Activated naive CD8-positive, alpha-beta T cell (primary cell): ENCODE measurements around the gene ESYT3.

Experiments used
- H3K27ac Mint-ChIP-seq: one replicate; pipeline ENCODE4 v1.8.0; 2021; ENCODE audit warnings: mixed read lengths
- H3K27me3 Mint-ChIP-seq: one replicate; pipeline ENCODE4 v1.8.0; 2021; ENCODE audit warnings: mixed read lengths
- H3K36me3 Mint-ChIP-seq: one replicate; pipeline ENCODE4 v1.8.0; 2021; ENCODE audit warnings: mixed read lengths
- H3K4me1 Mint-ChIP-seq: one replicate; pipeline ENCODE4 v1.8.0; 2021; ENCODE audit warnings: low read depth, mixed read lengths
- H3K4me3 Mint-ChIP-seq: one replicate; pipeline ENCODE4 v1.8.0; 2021; ENCODE audit warnings: mild to moderate bottlenecking, mixed read lengths
- H3K9me3 Mint-ChIP-seq: one replicate; pipeline ENCODE4 v1.8.0; 2021; ENCODE audit warnings: low read depth, mixed read lengths

ESYT3 gene, protein sequence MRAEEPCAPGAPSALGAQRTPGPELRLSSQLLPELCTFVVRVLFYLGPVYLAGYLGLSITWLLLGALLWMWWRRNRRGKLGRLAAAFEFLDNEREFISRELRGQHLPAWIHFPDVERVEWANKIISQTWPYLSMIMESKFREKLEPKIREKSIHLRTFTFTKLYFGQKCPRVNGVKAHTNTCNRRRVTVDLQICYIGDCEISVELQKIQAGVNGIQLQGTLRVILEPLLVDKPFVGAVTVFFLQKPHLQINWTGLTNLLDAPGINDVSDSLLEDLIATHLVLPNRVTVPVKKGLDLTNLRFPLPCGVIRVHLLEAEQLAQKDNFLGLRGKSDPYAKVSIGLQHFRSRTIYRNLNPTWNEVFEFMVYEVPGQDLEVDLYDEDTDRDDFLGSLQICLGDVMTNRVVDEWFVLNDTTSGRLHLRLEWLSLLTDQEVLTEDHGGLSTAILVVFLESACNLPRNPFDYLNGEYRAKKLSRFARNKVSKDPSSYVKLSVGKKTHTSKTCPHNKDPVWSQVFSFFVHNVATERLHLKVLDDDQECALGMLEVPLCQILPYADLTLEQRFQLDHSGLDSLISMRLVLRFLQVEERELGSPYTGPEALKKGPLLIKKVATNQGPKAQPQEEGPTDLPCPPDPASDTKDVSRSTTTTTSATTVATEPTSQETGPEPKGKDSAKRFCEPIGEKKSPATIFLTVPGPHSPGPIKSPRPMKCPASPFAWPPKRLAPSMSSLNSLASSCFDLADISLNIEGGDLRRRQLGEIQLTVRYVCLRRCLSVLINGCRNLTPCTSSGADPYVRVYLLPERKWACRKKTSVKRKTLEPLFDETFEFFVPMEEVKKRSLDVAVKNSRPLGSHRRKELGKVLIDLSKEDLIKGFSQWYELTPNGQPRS

DNA sequence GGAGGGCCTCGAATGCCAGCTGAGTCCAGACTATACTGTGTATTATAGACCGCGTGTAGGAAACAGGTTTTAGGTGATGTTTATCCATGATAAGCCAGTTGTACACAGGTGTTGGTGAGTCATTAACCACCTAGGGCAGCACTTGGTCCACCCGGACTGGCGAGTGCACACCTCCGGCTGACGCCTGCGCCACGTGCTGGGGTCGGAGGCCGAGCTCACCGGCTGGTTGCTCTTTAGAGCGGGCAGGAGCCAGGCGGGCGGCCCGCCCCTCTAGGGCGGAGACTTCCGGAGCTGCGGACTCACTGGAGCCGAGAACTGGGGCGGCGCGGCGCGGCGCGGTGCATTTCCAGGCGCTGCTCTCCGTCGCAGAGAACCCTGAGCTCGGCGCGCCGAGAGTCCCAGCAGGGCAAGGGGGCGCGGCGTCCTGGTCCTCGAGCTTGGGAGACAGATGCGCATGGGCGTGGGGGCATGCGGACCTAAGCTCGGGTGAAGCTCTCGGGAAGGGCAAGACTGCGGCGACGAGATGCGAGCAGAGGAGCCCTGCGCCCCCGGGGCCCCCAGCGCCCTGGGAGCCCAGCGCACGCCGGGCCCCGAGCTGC lies at the start of gene ESYT3:
Gene ESYT3 (plus strand): TSS at position 341 of the 599 bp plus-strand sequence. CDS start 183 bp downstream, at position 524.
- Mint-ChIP-seq H3K4me3 (peak within 1 kb of the TSS; percentile 70), H3K36me3 (no peaks in the 10 kb centered on the region), H3K27me3 (peaks cover 8% of the 10 kb centered on the region), H3K4me1 (peaks cover 12% of the 10 kb centered on the region), H3K9me3 (no peaks in the 10 kb centered on the region), H3K27ac (no peak within 1 kb of the TSS)

DNA sequence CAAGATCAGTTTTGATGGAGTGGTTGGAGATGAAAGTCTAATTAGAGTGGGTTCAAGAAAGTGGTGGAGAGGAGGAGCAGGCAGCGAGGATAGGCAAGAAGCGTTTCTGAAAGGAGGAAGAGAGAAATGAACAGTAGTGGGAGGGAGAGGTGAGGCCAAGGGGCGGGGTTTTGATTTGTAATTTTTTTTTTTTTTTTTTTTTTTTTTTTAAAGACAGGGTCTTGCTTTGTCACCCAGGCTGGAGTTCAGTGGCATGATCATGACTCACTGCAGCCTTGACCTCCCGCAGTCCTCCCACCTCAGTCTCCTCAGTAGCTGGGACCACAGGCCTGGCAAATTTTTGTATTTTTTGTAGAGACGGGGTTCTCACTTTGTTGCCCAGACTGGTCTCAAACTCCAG lies 49.4 kb upstream of the ESYT3 start:
- Mint-ChIP-seq H3K9me3 (no peaks in the 10 kb centered on the region), H3K4me3 (no peak overlapping the region), H3K36me3 (no peaks in the 10 kb centered on the region), H3K4me1 (no peaks in the 10 kb centered on the region), H3K27ac (no peak overlapping the region), H3K27me3 (no peaks in the 10 kb centered on the region)

DNA sequence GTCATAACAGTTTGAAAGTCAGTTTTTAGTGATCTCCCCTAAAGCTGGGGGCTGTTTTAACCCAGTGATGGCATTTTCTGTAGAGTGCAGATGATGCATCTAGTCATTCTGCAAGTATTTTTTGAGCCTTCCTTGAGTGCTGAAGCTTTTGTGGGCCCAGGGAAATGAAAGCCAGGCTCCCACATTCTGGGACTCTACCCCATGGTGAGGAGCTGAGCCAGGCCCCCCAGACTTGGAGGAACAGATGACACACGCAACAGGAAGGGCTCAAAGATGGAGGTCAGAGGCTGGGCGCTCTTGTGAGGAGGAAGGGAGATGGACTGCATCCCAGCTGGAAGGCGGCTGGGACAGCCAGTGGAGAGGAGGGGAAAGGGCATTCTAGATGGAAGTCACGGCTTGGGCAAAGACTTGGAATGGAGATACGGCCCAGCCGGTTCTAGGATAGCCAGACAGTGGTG lies 45.2 kb upstream of the ESYT3 start:
- H3K9me3 Mint-ChIP-seq = no peaks in the 10 kb centered on the region
- H3K4me3 Mint-ChIP-seq = no peak overlapping the region
- no peaks in the 10 kb centered on the region for H3K27me3 Mint-ChIP-seq
- no peaks in the 10 kb centered on the region for H3K4me1 Mint-ChIP-seq
- no peak overlapping the region for H3K27ac Mint-ChIP-seq
- no peaks in the 10 kb centered on the region for H3K36me3 Mint-ChIP-seq

DNA sequence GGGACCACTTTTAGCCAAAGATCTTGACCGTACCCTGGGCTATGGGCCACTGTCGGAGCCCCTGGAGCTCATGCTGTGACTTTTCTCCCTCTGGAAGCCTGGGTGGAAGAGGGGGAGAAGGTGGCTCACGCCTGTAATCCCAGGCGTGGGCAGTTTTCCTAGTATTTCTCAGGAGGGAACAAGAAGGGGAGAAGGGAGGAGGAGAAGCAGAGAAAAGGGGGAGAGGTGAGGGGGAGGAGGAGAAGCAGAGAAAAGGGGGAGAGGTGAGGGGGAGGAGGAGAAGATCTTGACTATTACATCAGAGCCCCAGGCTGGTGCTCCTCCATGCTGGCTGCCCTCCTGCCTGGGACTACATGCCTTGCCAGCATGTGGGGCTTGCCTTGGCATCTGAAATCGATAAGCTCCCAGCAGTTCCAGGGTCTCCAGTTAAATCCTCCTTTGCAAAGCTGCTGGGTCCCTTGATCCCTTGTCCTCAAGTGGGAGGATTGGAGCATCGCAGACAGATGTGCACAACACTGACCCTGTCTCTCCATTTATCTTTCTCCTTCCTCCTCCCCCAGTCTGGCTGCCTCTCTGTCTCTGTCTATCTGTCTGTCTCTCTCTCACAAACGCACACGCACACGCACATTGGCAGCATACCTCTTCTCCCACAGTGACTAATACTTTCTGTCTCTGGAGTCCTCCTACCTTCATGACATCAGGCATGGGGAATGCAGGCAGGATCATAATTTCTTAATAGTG lies 44.4 kb upstream of the ESYT3 start:
- no peak overlapping the region for H3K4me3 Mint-ChIP-seq
- H3K27ac Mint-ChIP-seq = no peak overlapping the region
- no peaks in the 10 kb centered on the region for H3K9me3 Mint-ChIP-seq
- H3K36me3 Mint-ChIP-seq = no peaks in the 10 kb centered on the region
- H3K4me1 Mint-ChIP-seq = no peaks in the 10 kb centered on the region
- no peaks in the 10 kb centered on the region for H3K27me3 Mint-ChIP-seq

DNA sequence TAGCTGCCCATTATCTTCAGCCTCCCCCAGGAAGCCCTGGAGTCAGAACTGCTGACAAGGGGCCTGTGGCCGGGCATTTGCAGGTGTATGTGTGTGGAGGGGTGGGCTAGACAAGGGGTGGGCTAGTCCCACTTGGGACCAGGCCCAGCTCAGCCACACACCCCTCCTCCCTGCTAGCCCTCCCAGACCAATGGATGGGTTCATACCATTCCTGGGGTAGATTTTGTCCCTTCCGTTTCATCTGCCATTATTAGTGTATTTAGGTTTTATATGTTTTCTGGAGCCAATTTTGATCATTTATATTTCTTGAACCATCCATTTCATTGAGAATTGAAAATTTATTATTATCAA lies 43.9 kb upstream of the ESYT3 start:
- no peaks in the 10 kb centered on the region for H3K36me3 Mint-ChIP-seq
- H3K9me3 Mint-ChIP-seq = no peaks in the 10 kb centered on the region
- H3K4me3 Mint-ChIP-seq = no peak overlapping the region
- H3K27me3 Mint-ChIP-seq = no peaks in the 10 kb centered on the region
- no peaks in the 10 kb centered on the region for H3K4me1 Mint-ChIP-seq
- H3K27ac Mint-ChIP-seq = no peak overlapping the region

DNA sequence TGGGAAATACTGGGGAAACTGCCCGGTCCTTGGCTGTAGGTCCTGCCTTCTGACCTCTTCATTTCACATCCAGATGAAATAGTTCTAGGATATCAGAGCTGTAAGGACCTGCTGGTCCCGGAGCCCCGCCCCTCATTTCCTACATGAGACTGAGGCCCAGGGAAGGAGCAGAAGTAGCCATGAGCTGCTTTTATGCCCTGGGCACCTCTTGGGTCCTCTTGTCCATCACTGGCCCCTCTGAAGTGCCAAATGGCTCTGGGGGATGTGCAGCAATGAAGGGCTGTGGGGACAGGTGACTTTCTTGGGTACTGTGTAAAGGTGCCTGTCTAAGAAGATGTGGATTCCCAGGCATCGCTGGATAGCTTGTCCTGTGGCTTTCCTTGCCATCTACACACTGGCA lies 40.3 kb upstream of the ESYT3 start:
- H3K27ac Mint-ChIP-seq = no peak overlapping the region
- H3K36me3 Mint-ChIP-seq = no peaks in the 10 kb centered on the region
- no peak overlapping the region for H3K4me3 Mint-ChIP-seq
- H3K4me1 Mint-ChIP-seq = no peaks in the 10 kb centered on the region
- no peaks in the 10 kb centered on the region for H3K9me3 Mint-ChIP-seq
- H3K27me3 Mint-ChIP-seq = no peaks in the 10 kb centered on the region

DNA sequence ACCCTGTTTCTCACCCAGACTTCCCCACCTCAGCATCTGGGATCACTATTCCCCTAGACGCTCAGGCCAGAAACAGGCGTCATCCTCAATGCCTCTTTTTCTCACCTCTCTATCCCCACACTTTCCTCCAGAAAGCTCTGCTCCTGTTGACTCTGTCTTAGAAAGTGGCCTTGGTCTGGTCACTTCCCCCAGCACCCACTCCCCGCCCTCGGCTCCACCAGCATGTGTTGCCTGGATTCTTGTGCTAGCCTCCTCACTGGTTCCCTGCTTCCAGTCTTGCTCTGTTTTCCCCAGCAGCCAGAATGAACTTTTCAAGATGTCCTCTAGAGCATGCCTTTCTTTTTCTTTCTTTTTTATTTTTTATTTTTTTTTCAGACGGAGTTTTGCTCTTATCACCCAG lies 39.7 kb upstream of the ESYT3 start:
- H3K36me3 Mint-ChIP-seq = no peaks in the 10 kb centered on the region
- no peak overlapping the region for H3K27ac Mint-ChIP-seq
- H3K4me3 Mint-ChIP-seq = no peak overlapping the region
- H3K4me1 Mint-ChIP-seq = no peaks in the 10 kb centered on the region
- no peaks in the 10 kb centered on the region for H3K27me3 Mint-ChIP-seq
- no peaks in the 10 kb centered on the region for H3K9me3 Mint-ChIP-seq

DNA sequence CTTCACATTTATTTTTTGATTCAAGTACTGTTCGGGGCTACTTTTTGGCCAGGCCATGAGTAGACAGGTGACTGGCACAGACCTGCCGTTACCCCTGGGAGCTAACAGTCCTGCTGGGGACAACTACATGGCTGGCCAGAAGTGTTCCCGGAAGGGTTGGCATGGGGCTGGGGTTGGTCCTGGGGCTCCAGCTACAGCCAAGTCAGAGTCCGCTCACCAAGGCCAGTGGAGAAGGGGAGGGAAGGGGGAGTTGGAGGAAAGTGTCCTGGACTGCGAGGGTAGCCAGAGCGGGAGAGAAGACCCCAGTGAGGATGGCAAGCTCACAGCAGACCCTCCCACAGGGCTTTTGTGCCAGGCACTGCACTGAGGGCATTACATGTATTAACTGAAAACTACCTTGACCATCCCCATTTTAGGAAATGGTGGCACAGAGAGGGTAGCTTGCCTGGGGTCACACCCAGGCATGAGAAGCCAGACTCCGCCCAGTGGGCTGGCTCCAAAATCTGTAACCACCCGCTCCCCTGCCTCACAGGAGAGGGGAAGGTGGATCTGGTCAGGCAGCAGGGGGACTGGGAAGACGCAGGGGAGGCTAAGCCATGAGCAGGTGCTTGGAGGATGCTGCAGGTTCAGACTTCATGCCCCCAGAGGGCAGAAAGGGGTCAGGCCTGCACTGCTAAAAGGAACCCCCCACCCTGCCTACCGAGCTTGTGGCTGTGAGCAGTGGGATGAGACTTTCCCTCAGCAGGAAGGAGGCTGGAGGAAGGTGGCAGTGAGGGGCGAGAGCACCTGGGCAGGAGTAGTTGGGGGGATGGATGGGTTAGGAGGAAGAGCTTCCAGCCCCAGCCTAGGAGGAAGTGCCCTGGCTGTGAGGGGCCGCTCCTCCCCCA lies 38.3 kb upstream of the ESYT3 start:
- H3K4me1 Mint-ChIP-seq = no peaks in the 10 kb centered on the region
- H3K9me3 Mint-ChIP-seq = no peaks in the 10 kb centered on the region
- no peaks in the 10 kb centered on the region for H3K27me3 Mint-ChIP-seq
- no peaks in the 10 kb centered on the region for H3K36me3 Mint-ChIP-seq
- no peak overlapping the region for H3K4me3 Mint-ChIP-seq
- H3K27ac Mint-ChIP-seq = no peak overlapping the region

DNA sequence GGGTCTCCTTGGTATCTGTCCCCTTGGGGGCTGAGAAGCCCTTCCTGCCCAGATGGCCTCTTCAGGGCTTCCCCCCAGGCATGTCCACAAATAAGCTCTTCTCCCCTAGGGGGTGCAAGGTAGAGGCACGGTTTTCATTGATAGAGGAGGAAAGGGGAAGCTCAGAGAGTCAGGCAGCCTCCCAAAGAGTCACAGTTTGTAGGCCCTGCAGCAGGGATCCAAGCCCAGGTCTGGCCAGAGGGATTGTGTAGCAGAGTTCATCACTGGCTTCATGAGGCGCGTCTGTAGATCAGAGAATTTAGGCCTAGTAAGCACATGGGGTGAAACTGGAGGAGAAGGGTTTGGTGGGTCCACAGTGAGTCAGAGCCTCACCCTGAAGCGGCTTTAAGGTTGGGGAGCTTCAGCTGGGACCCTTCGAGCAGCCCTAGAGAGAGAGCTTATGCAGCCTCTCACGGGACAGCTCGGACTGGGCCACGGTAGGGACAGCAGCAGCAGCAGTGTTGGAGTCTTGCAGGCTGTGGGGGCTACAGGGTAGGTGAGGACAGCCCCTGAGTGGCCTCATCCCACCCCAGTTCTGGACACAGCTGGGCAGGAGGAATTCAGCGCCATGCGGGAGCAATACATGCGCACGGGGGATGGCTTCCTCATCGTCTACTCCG lies 37.5 kb upstream of the ESYT3 start:
- Mint-ChIP-seq H3K27me3 (no peaks in the 10 kb centered on the region), H3K4me1 (no peaks in the 10 kb centered on the region), H3K36me3 (no peaks in the 10 kb centered on the region), H3K27ac (no peak overlapping the region), H3K4me3 (no peak overlapping the region), H3K9me3 (no peaks in the 10 kb centered on the region)

DNA sequence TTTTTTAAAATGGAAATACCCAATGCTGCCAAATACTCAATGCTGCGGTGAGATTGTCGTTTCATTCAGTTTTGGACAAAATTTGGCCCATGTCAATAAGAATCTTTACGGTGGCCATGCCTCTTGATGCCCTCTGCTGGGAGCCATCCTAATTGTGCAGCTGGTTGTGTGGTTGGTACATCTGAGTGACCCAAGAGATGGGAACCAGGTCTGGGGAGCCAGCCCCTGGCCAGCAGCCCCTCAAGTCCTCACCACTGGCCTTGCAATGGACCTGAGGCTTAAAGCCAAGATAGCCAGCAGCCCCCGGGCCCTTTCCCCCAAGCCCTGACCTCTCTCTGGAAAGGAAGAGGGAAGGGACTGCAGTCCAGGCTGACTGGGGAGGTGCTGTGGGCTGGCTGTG lies 36.4 kb upstream of the ESYT3 start:
- Mint-ChIP-seq H3K36me3 (no peaks in the 10 kb centered on the region), H3K27me3 (no peaks in the 10 kb centered on the region), H3K27ac (no peak overlapping the region), H3K9me3 (no peaks in the 10 kb centered on the region), H3K4me1 (no peaks in the 10 kb centered on the region), H3K4me3 (no peak overlapping the region)

DNA sequence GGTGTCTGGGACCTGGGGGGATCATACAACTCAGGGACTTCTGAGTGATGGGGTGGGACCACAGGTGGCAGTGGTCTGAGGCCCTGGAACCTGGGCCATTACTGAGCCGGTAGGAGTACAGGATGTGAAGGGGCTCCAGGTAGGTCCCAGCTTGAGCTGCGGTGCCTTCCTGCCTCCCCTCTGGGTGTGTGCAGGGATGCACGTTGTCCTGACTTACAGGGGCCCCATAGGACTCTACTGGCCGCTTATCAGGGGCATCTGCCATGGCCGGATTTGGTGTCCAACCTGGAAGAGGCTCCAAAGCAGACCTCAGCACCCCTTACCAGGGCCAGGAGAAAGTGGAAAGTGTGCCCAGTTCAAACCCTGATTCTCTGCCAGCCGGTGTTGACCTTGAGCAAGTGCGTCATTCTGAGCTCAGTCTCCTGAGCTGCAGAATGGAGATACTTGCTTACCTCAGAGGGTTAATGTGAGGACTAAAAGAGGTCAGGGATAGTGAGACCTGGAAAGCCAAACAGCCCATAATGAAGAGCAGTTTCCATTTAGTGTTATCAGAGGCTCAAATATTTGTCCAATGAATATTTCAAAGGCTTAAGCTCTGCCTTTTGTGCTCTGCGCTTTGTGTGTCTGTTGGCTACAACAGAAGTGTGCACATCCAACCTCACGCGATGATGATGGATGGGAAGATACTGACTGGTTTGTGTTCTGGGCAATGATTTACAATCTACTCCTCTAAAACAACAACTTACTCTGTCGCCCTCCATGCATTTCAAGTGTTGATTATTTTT lies 35.4 kb upstream of the ESYT3 start:
- H3K4me1 Mint-ChIP-seq = no peaks in the 10 kb centered on the region
- no peaks in the 10 kb centered on the region for H3K27me3 Mint-ChIP-seq
- H3K27ac Mint-ChIP-seq = no peak overlapping the region
- no peak overlapping the region for H3K4me3 Mint-ChIP-seq
- no peaks in the 10 kb centered on the region for H3K36me3 Mint-ChIP-seq
- no peaks in the 10 kb centered on the region for H3K9me3 Mint-ChIP-seq

DNA sequence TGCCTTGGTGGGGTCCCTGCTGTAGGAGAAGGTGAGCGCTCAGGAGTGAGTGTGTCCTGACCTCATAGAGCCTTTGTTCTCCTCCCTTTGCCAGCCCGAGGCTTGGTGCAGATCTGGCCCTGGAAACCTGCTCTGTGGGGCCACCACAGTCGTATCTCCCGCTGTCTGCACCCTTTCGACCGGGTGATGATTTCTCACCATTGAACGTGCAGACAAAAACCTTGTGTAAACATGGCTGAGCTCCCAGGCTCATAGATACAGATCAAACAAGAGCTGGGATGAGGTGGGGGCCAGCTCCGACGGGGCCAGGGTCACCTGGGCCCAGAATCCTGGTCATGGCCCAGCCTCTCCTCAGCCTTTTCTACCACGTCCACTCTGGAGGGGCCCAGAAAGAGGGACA lies 34.6 kb upstream of the ESYT3 start:
- no peaks in the 10 kb centered on the region for H3K27me3 Mint-ChIP-seq
- H3K9me3 Mint-ChIP-seq = no peaks in the 10 kb centered on the region
- no peak overlapping the region for H3K27ac Mint-ChIP-seq
- H3K4me1 Mint-ChIP-seq = no peaks in the 10 kb centered on the region
- no peak overlapping the region for H3K4me3 Mint-ChIP-seq
- no peaks in the 10 kb centered on the region for H3K36me3 Mint-ChIP-seq

DNA sequence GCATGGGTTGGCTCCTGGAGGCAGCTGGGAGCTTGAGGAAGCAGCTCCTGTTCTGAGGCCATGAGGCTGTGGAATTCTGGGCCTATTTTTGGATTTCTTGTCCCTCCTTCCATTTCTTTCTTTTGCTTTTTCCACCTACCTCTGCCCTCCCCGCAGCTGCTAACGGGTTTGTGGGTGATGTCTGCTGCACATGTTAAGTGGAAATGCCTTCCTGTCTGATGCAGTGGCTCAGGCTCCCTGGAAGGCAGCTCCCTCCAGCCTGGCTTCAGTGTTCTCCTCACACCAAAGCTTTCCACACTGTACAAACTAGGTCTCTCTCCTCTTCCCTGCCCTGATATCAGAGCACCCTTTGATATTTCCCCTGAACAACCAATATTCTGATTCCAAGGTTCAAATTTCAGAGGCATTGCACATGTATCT lies 33.8 kb upstream of the ESYT3 start:
- no peaks in the 10 kb centered on the region for H3K27me3 Mint-ChIP-seq
- no peak overlapping the region for H3K27ac Mint-ChIP-seq
- no peaks in the 10 kb centered on the region for H3K4me1 Mint-ChIP-seq
- no peak overlapping the region for H3K4me3 Mint-ChIP-seq
- H3K36me3 Mint-ChIP-seq = no peaks in the 10 kb centered on the region
- H3K9me3 Mint-ChIP-seq = no peaks in the 10 kb centered on the region
